HG02943 (cell line): ENCODE measurements around the gene HM13.
"Not testable (repeated sequence)": the region's sequence is repeated elsewhere in the genome, so short reads cannot be mapped to it uniquely, and the experiment has no call there.

ENCODE experiments used
- ATAC-seq: cut with Tn5 transposase; IDR thresholded peaks from one replicate; pipeline ENCODE4 v1.9.1; 2021; ENCODE audit warnings: mild to moderate bottlenecking, low read depth, moderate library complexity; ENCODE audit not compliant: unreplicated experiment

HM13 gene

GRCh38 chr20:31566319-31566657, 52.0 kb downstream of the HM13 start:
- no peak for ATAC-seq

- ATAC-seq, result no peak
These were observed 52.6 kb downstream of the HM13 start for GRCh38 chr20:31566658-31567379.

- no peak for ATAC-seq
These were observed 53.1 kb downstream of the HM13 start for GRCh38 chr20:31567380-31567720.

- ATAC-seq, result no peak
These were observed 53.9 kb downstream of the HM13 start for GRCh38 chr20:31568041-31568731.

GRCh38 chr20:31568773-31569162, 54.5 kb downstream of the HM13 start:
- no peak for ATAC-seq

- no peak for ATAC-seq
These were observed 55.1 kb downstream of the HM13 start for GRCh38 chr20:31569163-31570020.

- ATAC-seq, result no peak
These were observed 55.8 kb downstream of the HM13 start for GRCh38 chr20:31570021-31570463.

- no peak for ATAC-seq
These were observed 56.7 kb downstream of the HM13 start for GRCh38 chr20:31570735-31571617.

GRCh38 chr20:31572042-31572700, 57.9 kb downstream of the HM13 start:
- ATAC-seq, result no peak

GRCh38 chr20:31572701-31573554, 58.7 kb downstream of the HM13 start:
- peak; percentile 85 for ATAC-seq

- ATAC-seq, result no peak
These were observed 59.5 kb downstream of the HM13 start for GRCh38 chr20:31573555-31574321.

- ATAC-seq, result not testable (repeated sequence)
These were observed 60.7 kb downstream of the HM13 start for GRCh38 chr20:31574986-31575385.

GRCh38 chr20:31576751-31577150, 62.5 kb downstream of the HM13 start:
- ATAC-seq, result no peak

- no peak for ATAC-seq
These were observed 63.0 kb downstream of the HM13 start for GRCh38 chr20:31577194-31577593.

GRCh38 chr20:31578448-31579138, 64.4 kb downstream of the HM13 start:
- no peak for ATAC-seq

- ATAC-seq, result no peak
These were observed 65.0 kb downstream of the HM13 start for GRCh38 chr20:31579245-31579644.

- not testable (repeated sequence) for ATAC-seq
These were observed 65.9 kb downstream of the HM13 start for GRCh38 chr20:31579941-31580651.
